Testis (tissue), 3 donors: ENCODE data around the gene BPIFA1. TPM values are rescaled to one million over a fixed set of nuclear protein-coding genes. Genes with fewer than 3 reads are reported as not detected.

Experiments
- DNase-seq: peaks from one replicate; pipeline ENCODE4 v3.0.0-alpha.2; 2019
- H3K27ac ChIP-seq, 2 donors: fragments of 200-600 bp; sonication (generic); one replicate each; pipeline ENCODE4 v1.5.1; 2019
- H3K27me3 ChIP-seq: fragments of 200-600 bp; sonication (generic); one replicate; pipeline ENCODE4 v1.5.1; 2019
- H3K36me3 ChIP-seq: fragments of 200-600 bp; sonication (generic); one replicate; pipeline ENCODE4 v1.5.1; 2017; ENCODE audit warnings: low read depth; ENCODE audit errors: missing control alignments
- H3K4me1 ChIP-seq: fragments of 200-600 bp; sonication (generic); one replicate; pipeline ENCODE4 v1.5.1; 2019
- H3K4me3 ChIP-seq, 2 donors: fragments of 200-600 bp; sonication (generic); one replicate each; pipeline ENCODE4 v1.5.1; 2017 to 2019
- H3K9me3 ChIP-seq: fragments of 200-600 bp; sonication (generic); one replicate; pipeline ENCODE4 v1.5.1; 2017
- CTCF ChIP-seq, 3 experiments: fragments of 450-650 bp in 2 of 3; fragments of 200-600 bp in 1 of 3; sonication (generic) in 1 of 3; IDR thresholded peaks; one replicate each; pipeline ENCODE4 v1.5.1; 2016 to 2019; ENCODE audit warnings: antibody characterized with exemption in 3 of 3, mild to moderate bottlenecking in 2 of 3, moderate library complexity in 1 of 3
- POLR2A ChIP-seq: fragments of 450-650 bp; IDR thresholded peaks from one replicate; pipeline ENCODE4 v1.6.1; 2017; ENCODE audit warnings: antibody characterized with exemption, mild to moderate bottlenecking, moderate library complexity
- whole genome bisulfite sequencing, 2 donors: methylation state at CpG; one replicate each; pipeline ENCODE4 v1.1.5; 2018; 5-methylcytosine and 5-hydroxymethylcytosine counted together
- intact Hi-C: fragments of 100-400 bp; cut with DNase I; formaldehyde crosslinking; loops from one replicate; pipeline ENCODE4 v1.15.1; 2023; ENCODE audit warnings: low total_unique reads
- polyA plus RNA-seq: library from polyadenylated mRNA; stranded (reverse); fragments of 350-450 nt; fragmentation: Illumina TruSeq; extraction: RNeasy Lipid Tissue Mini Kit (QIAGEN cat#74804); gene quantifications from one replicate; pipeline ENCODE4 v1.2.3, GENCODE V29; 2014; ENCODE audit warnings: low read depth, low replicate concordance; ENCODE audit not compliant: insufficient read depth
- total RNA-seq, 2 donors: library from RNA; depleted of rRNA; stranded (reverse); fragments of >200 nt; gene quantifications; one replicate each; pipeline ENCODE4 v1.2.3, GENCODE V29; 2016

Gene BPIFA1
- total and polyA plus RNA-seq, 3 donors from 2014 or later: 1.6 TPM; not detected in 2

GRCh38 chr20:33262658-33263065 lies 26.9 kb downstream of the BPIFA1 start:
- no peaks in the 10 kb centered on the region for H3K27me3 ChIP-seq

GRCh38 chr20:33263784-33264183 lies 28.0 kb downstream of the BPIFA1 start:
- intact Hi-C loops: no loop called here
- 80 to 89% methylated on average over 2 to 5 of the region's 5 CpGs for WGBS, 2 donors
- H3K36me3 ChIP-seq: no peaks in the 10 kb centered on the region
- DNase-seq: no peak
- no peak overlapping the region for H3K4me3 ChIP-seq
- H3K27me3 ChIP-seq: no peaks in the 10 kb centered on the region
- no peak overlapping the region for H3K27ac ChIP-seq
- no peaks in the 10 kb centered on the region for H3K9me3 ChIP-seq
- TF ChIP-seq POLR2A (no peak), CTCF (IDR thresholded peaks at IDR 0.05) (no peak)
- H3K4me1 ChIP-seq: no peaks in the 10 kb centered on the region

More at GRCh38 chr20:33262658-33263065, 26.9 kb downstream of the BPIFA1 start:
- Histone ChIP-seq H3K27ac (no peak overlapping the region), H3K36me3 (no peaks in the 10 kb centered on the region), H3K4me1 (no peaks in the 10 kb centered on the region), H3K4me3 (no peak overlapping the region), H3K9me3 (no peaks in the 10 kb centered on the region)
- DNase-seq: peak; percentile 59
- intact Hi-C loops: no loop called here
- no peak for TF ChIP-seq POLR2A
- TF ChIP-seq CTCF (IDR thresholded peaks at IDR 0.05): peak in 2 of 3 experiments; percentile 33 to 42
- WGBS, 2 donors: 30 to 38% methylated on average over 5 of the region's 5 CpGs

GRCh38 chr20:33267701-33268100 lies 31.9 kb downstream of the BPIFA1 start:
- 57 to 74% methylated on average over 3 of the region's 3 CpGs for WGBS, 2 donors
- no peak for DNase-seq
- no peak overlapping the region for H3K4me3 ChIP-seq
- intact Hi-C loops: no loop called here
- H3K4me1 ChIP-seq: no peaks in the 10 kb centered on the region
- no peaks in the 10 kb centered on the region for H3K9me3 ChIP-seq
- H3K27ac ChIP-seq: no peak overlapping the region
- H3K27me3 ChIP-seq: no peaks in the 10 kb centered on the region
- no peak for TF ChIP-seq POLR2A
- TF ChIP-seq CTCF (IDR thresholded peaks at IDR 0.05): no peak
- no peaks in the 10 kb centered on the region for H3K36me3 ChIP-seq

GRCh38 chr20:33272155-33272873 lies 36.5 kb downstream of the BPIFA1 start:
- no peak overlapping the region for H3K27ac ChIP-seq
- intact Hi-C loops: no loop called here
- no peaks in the 10 kb centered on the region for H3K9me3 ChIP-seq
- H3K36me3 ChIP-seq: no peaks in the 10 kb centered on the region
- 86 to 89% methylated on average over 10 of the region's 10 CpGs for WGBS, 2 donors
- no peaks in the 10 kb centered on the region for H3K27me3 ChIP-seq
- no peaks in the 10 kb centered on the region for H3K4me1 ChIP-seq
- H3K4me3 ChIP-seq: no peak overlapping the region
- TF ChIP-seq CTCF (IDR thresholded peaks at IDR 0.05): no peak
- no peak for TF ChIP-seq POLR2A
- no peak for DNase-seq
